GM18873 (cell line): Measurements from ENCODE around the gene TMEM219.
"Not testable (repeated sequence)": the region's sequence is repeated elsewhere in the genome, so short reads cannot be mapped to it uniquely, and the experiment has no call there.

ENCODE experiments used
- ATAC-seq: cut with Tn5 transposase; IDR thresholded peaks from one replicate; pipeline ENCODE4 v1.9.1; 2021; ENCODE audit warnings: mild to moderate bottlenecking, moderate library complexity, moderate number of reproducible peaks; ENCODE audit not compliant: unreplicated experiment, low FRiP score

TMEM219 gene

GRCh38 chr16:30009990-30010843 lies 48.3 kb downstream of the TMEM219 start:
- no peak for ATAC-seq

- no peak for ATAC-seq
These were observed 49.2 kb downstream of the TMEM219 start, which contains the start of gene DOC2A for GRCh38 chr16:30010844-30011713. DOC2A (minus strand) TSS chr16:30011027; CDS start chr16:30010222, 805 bp downstream.

- no peak for ATAC-seq
These were observed 50.0 kb downstream of the TMEM219 start for GRCh38 chr16:30011714-30012504.

- not testable (repeated sequence) for ATAC-seq
These were observed 50.7 kb downstream of the TMEM219 start for GRCh38 chr16:30012598-30012997.

- not testable (repeated sequence) for ATAC-seq
These were observed 53.6 kb downstream of the TMEM219 start for GRCh38 chr16:30015450-30015849.

- ATAC-seq = no peak
These were observed 54.8 kb downstream of the TMEM219 start for GRCh38 chr16:30016555-30017276.

GRCh38 chr16:30017277-30017656 lies 55.4 kb downstream of the TMEM219 start:
- no peak for ATAC-seq

- not testable (repeated sequence) for ATAC-seq
These were observed 56.1 kb downstream of the TMEM219 start for GRCh38 chr16:30017937-30018336.

- no peak for ATAC-seq
These were observed 56.9 kb downstream of the TMEM219 start for GRCh38 chr16:30018731-30019158.
